ENCODE measurements around the gene OXNAD1. TPM values are rescaled to one million over a fixed set of nuclear protein-coding genes. Genes with fewer than 3 reads are reported as not detected.

The OXNAD1 gene
- total RNA-seq, 4 donors from 2014 or later, result 11.4 to 14.9 (median 13.1) TPM

GRCh38 chr3:16272588-16272987, 7.6 kb downstream of the OXNAD1 start:
- peaks cover 0 to 14% (median 0%) of the 10 kb centered on the region in 4 donors for H3K4me1 ChIP-seq
- H3K27ac ChIP-seq, result no peak overlapping the region
- TF ChIP-seq EP300 (IDR thresholded peaks at IDR 0.05), result no peak
- no peak for TF ChIP-seq CTCF (IDR thresholded peaks at IDR 0.05)
- TF ChIP-seq POLR2A (IDR thresholded peaks at IDR 0.05), result no peak
- DNase-seq (ENCODE audit: low spot score in 2 of 2), result no peak
- WGBS, 2 donors, result 76 to 84% methylated on average over 1 of the region's 1 CpG
- H3K27me3 ChIP-seq, result no peaks in the 10 kb centered on the region
- no peak overlapping the region for H3K4me3 ChIP-seq
- no peaks in the 10 kb centered on the region for H3K9me3 ChIP-seq
- H3K36me3 ChIP-seq, result peaks cover 0 to 39% (median 0%) of the 10 kb centered on the region in 3 donors

GRCh38 chr3:16273867-16274266, 8.9 kb downstream of the OXNAD1 start:
- Histone ChIP-seq H3K4me1 (peaks cover 0 to under 1% (median 0%) of the 10 kb centered on the region in 4 donors), H3K27ac (no peak overlapping the region), H3K9me3 (no peaks in the 10 kb centered on the region), H3K4me3 (no peak overlapping the region), H3K27me3 (no peaks in the 10 kb centered on the region), H3K36me3 (peaks cover 0 to 39% (median 0%) of the 10 kb centered on the region in 3 donors)
- no peak for DNase-seq (ENCODE audit: low spot score in 2 of 2)
- TF ChIP-seq POLR2A (IDR thresholded peaks at IDR 0.05), result no peak
- TF ChIP-seq CTCF (IDR thresholded peaks at IDR 0.05), result no peak
- TF ChIP-seq EP300 (IDR thresholded peaks at IDR 0.05), result no peak
- 96 to 98% methylated on average over 2 of the region's 2 CpGs for WGBS, 2 donors

GRCh38 chr3:16277471-16277870, 12.5 kb downstream of the OXNAD1 start:
- TF ChIP-seq POLR2A (IDR thresholded peaks at IDR 0.05) (no peak), CTCF (IDR thresholded peaks at IDR 0.05) (no peak), EP300 (IDR thresholded peaks at IDR 0.05) (no peak)
- H3K36me3 ChIP-seq, result peaks cover 0 to 25% (median 0%) of the 10 kb centered on the region in 3 donors
- no peak for DNase-seq (ENCODE audit: low spot score in 2 of 2)
- 65 to 74% methylated on average over 3 of the region's 3 CpGs for WGBS, 2 donors
- H3K4me3 ChIP-seq, result no peak overlapping the region
- H3K4me1 ChIP-seq, result no peaks in the 10 kb centered on the region
- no peaks in the 10 kb centered on the region for H3K9me3 ChIP-seq
- peak overlapping the region in 1 of 4 donors; percentile 6 for H3K27ac ChIP-seq
- no peaks in the 10 kb centered on the region for H3K27me3 ChIP-seq

GRCh38 chr3:16279010-16279801, 14.2 kb downstream of the OXNAD1 start:
- no peaks in the 10 kb centered on the region for H3K9me3 ChIP-seq
- no peaks in the 10 kb centered on the region for H3K4me1 ChIP-seq
- H3K27ac ChIP-seq, result no peak overlapping the region
- H3K27me3 ChIP-seq, result no peaks in the 10 kb centered on the region
- peaks cover 0 to 27% (median 0%) of the 10 kb centered on the region in 3 donors for H3K36me3 ChIP-seq
- no peak for DNase-seq (ENCODE audit: low spot score in 2 of 2)
- H3K4me3 ChIP-seq, result no peak overlapping the region
- no peak for TF ChIP-seq POLR2A (IDR thresholded peaks at IDR 0.05)
- no peak for TF ChIP-seq EP300 (IDR thresholded peaks at IDR 0.05)
- no peak for TF ChIP-seq CTCF (IDR thresholded peaks at IDR 0.05)
- WGBS, 2 donors, result 81 to 88% methylated on average over 3 of the region's 3 CpGs

GRCh38 chr3:16280671-16281070, 15.7 kb downstream of the OXNAD1 start:
- Histone ChIP-seq H3K4me3 (no peak overlapping the region), H3K36me3 (peaks cover 0 to 22% (median 0%) of the 10 kb centered on the region in 3 donors), H3K27me3 (no peaks in the 10 kb centered on the region), H3K27ac (no peak overlapping the region), H3K9me3 (no peaks in the 10 kb centered on the region), H3K4me1 (no peaks in the 10 kb centered on the region)
- no peak for TF ChIP-seq EP300 (IDR thresholded peaks at IDR 0.05)
- TF ChIP-seq CTCF (IDR thresholded peaks at IDR 0.05), result no peak
- no peak for TF ChIP-seq POLR2A (IDR thresholded peaks at IDR 0.05)
- WGBS, 2 donors, result 77 to 85% methylated on average over 2 of the region's 2 CpGs
- DNase-seq (ENCODE audit: low spot score in 2 of 2), result no peak
